Measurements from ENCODE around the gene SLC35G1. TPM values are rescaled to one million over a fixed set of nuclear protein-coding genes. Genes with fewer than 3 reads are reported as not detected.
A peak's percentile ranks its signal among the peaks of the same experiment; 100 is the strongest.

The SLC35G1 gene
- total and polyA plus RNA-seq, 4 donors: 15.2 to 26.3 (median 16.9) TPM

GRCh38 chr10:93856349-93857145 lies 37.2 kb upstream of the SLC35G1 start:
- Histone ChIP-seq H3K27me3 (ENCODE audit: control insufficient read depth, insufficient read depth, low read length) (no peaks in the 10 kb centered on the region), H3K9me3 (ENCODE audit: control insufficient read depth, insufficient read depth, low read length) (no peaks in the 10 kb centered on the region), H3K27ac (ENCODE audit: low read depth, low read length) (no peak overlapping the region), H3K4me1 (ENCODE audit: control insufficient read depth, insufficient read depth, low read length) (no peaks in the 10 kb centered on the region), H3K4me3 (ENCODE audit: low read depth, low read length) (no peak overlapping the region), H3K36me3 (ENCODE audit: control insufficient read depth, insufficient read depth, low read length) (no peaks in the 10 kb centered on the region)
- WGBS (ENCODE audit: insufficient coverage): 100% methylated on average over 4 of the region's 10 CpGs
- no peak for DNase-seq (ENCODE audit: low read depth in 4 of 6, low spot score in 6 of 6)

- Histone ChIP-seq H3K27me3 (ENCODE audit: control insufficient read depth, insufficient read depth, low read length) (no peaks in the 10 kb centered on the region), H3K36me3 (ENCODE audit: control insufficient read depth, insufficient read depth, low read length) (no peaks in the 10 kb centered on the region), H3K4me3 (ENCODE audit: low read depth, low read length) (no peak overlapping the region), H3K4me1 (ENCODE audit: control insufficient read depth, insufficient read depth, low read length) (no peaks in the 10 kb centered on the region), H3K9me3 (ENCODE audit: control insufficient read depth, insufficient read depth, low read length) (no peaks in the 10 kb centered on the region), H3K27ac (ENCODE audit: low read depth, low read length) (no peak overlapping the region)
- 55% methylated on average over 2 of the region's 3 CpGs for WGBS (ENCODE audit: insufficient coverage)
- peak in 2 of 6 donors; percentile 50 to 85 for DNase-seq (ENCODE audit: low read depth in 4 of 6, low spot score in 6 of 6)
These were observed 34.6 kb upstream of the SLC35G1 start for GRCh38 chr10:93859049-93859655.

GRCh38 chr10:93861825-93862224 lies 32.0 kb upstream of the SLC35G1 start:
- no peak overlapping the region for H3K4me3 ChIP-seq (ENCODE audit: low read depth, low read length)
- no peaks in the 10 kb centered on the region for H3K4me1 ChIP-seq (ENCODE audit: control insufficient read depth, insufficient read depth, low read length)
- no peaks in the 10 kb centered on the region for H3K9me3 ChIP-seq (ENCODE audit: control insufficient read depth, insufficient read depth, low read length)
- no peak for DNase-seq (ENCODE audit: low read depth in 4 of 6, low spot score in 6 of 6)
- 92% methylated on average over 2 of the region's 2 CpGs for WGBS (ENCODE audit: insufficient coverage)
- no peaks in the 10 kb centered on the region for H3K27me3 ChIP-seq (ENCODE audit: control insufficient read depth, insufficient read depth, low read length)
- H3K27ac ChIP-seq (ENCODE audit: low read depth, low read length): no peak overlapping the region
- H3K36me3 ChIP-seq (ENCODE audit: control insufficient read depth, insufficient read depth, low read length): no peaks in the 10 kb centered on the region

GRCh38 chr10:93865794-93866425 lies 27.9 kb upstream of the SLC35G1 start:
- Histone ChIP-seq H3K9me3 (ENCODE audit: control insufficient read depth, insufficient read depth, low read length) (no peaks in the 10 kb centered on the region), H3K27me3 (ENCODE audit: control insufficient read depth, insufficient read depth, low read length) (no peaks in the 10 kb centered on the region), H3K27ac (ENCODE audit: low read depth, low read length) (no peak overlapping the region), H3K4me1 (ENCODE audit: control insufficient read depth, insufficient read depth, low read length) (no peaks in the 10 kb centered on the region), H3K4me3 (ENCODE audit: low read depth, low read length) (no peak overlapping the region), H3K36me3 (ENCODE audit: control insufficient read depth, insufficient read depth, low read length) (no peaks in the 10 kb centered on the region)
- peak in 1 of 6 donors; percentile 45 for DNase-seq (ENCODE audit: low read depth in 4 of 6, low spot score in 6 of 6)
- WGBS (ENCODE audit: insufficient coverage): 86% methylated on average over 2 of the region's 6 CpGs

- H3K27me3 ChIP-seq (ENCODE audit: control insufficient read depth, insufficient read depth, low read length): no peaks in the 10 kb centered on the region
- H3K4me1 ChIP-seq (ENCODE audit: control insufficient read depth, insufficient read depth, low read length): no peaks in the 10 kb centered on the region
- 57% methylated on average over 1 of the region's 1 CpG for WGBS (ENCODE audit: insufficient coverage)
- no peak overlapping the region for H3K4me3 ChIP-seq (ENCODE audit: low read depth, low read length)
- H3K36me3 ChIP-seq (ENCODE audit: control insufficient read depth, insufficient read depth, low read length): no peaks in the 10 kb centered on the region
- no peak overlapping the region for H3K27ac ChIP-seq (ENCODE audit: low read depth, low read length)
- DNase-seq (ENCODE audit: low read depth in 4 of 6, low spot score in 6 of 6): no peak
- H3K9me3 ChIP-seq (ENCODE audit: control insufficient read depth, insufficient read depth, low read length): no peaks in the 10 kb centered on the region
These were observed 26.3 kb upstream of the SLC35G1 start for GRCh38 chr10:93867525-93867924.

GRCh38 chr10:93871671-93872204 lies 22.0 kb upstream of the SLC35G1 start:
- 70% methylated on average over 2 of the region's 2 CpGs for WGBS (ENCODE audit: insufficient coverage)
- DNase-seq (ENCODE audit: low read depth in 4 of 6, low spot score in 6 of 6): no peak
- Histone ChIP-seq H3K4me1 (ENCODE audit: control insufficient read depth, insufficient read depth, low read length) (no peaks in the 10 kb centered on the region), H3K27ac (ENCODE audit: low read depth, low read length) (no peak overlapping the region), H3K27me3 (ENCODE audit: control insufficient read depth, insufficient read depth, low read length) (no peaks in the 10 kb centered on the region), H3K9me3 (ENCODE audit: control insufficient read depth, insufficient read depth, low read length) (no peaks in the 10 kb centered on the region), H3K4me3 (ENCODE audit: low read depth, low read length) (no peak overlapping the region), H3K36me3 (ENCODE audit: control insufficient read depth, insufficient read depth, low read length) (no peaks in the 10 kb centered on the region)

- H3K27me3 ChIP-seq (ENCODE audit: control insufficient read depth, insufficient read depth, low read length): no peaks in the 10 kb centered on the region
- no peaks in the 10 kb centered on the region for H3K4me1 ChIP-seq (ENCODE audit: control insufficient read depth, insufficient read depth, low read length)
- WGBS (ENCODE audit: insufficient coverage): 40% methylated on average over 1 of the region's 2 CpGs
- H3K9me3 ChIP-seq (ENCODE audit: control insufficient read depth, insufficient read depth, low read length): no peaks in the 10 kb centered on the region
- H3K27ac ChIP-seq (ENCODE audit: low read depth, low read length): no peak overlapping the region
- no peaks in the 10 kb centered on the region for H3K36me3 ChIP-seq (ENCODE audit: control insufficient read depth, insufficient read depth, low read length)
- no peak overlapping the region for H3K4me3 ChIP-seq (ENCODE audit: low read depth, low read length)
- DNase-seq (ENCODE audit: low read depth in 4 of 6, low spot score in 6 of 6): peak in 2 of 6 donors; percentile 66 to 86
These were observed 21.2 kb upstream of the SLC35G1 start for GRCh38 chr10:93872375-93873158.

GRCh38 chr10:93873420-93874115 lies 20.2 kb upstream of the SLC35G1 start:
- WGBS (ENCODE audit: insufficient coverage): 62% methylated on average over 3 of the region's 6 CpGs
- Histone ChIP-seq H3K9me3 (ENCODE audit: control insufficient read depth, insufficient read depth, low read length) (no peaks in the 10 kb centered on the region), H3K36me3 (ENCODE audit: control insufficient read depth, insufficient read depth, low read length) (no peaks in the 10 kb centered on the region), H3K27ac (ENCODE audit: low read depth, low read length) (no peak overlapping the region), H3K27me3 (ENCODE audit: control insufficient read depth, insufficient read depth, low read length) (no peaks in the 10 kb centered on the region), H3K4me3 (ENCODE audit: low read depth, low read length) (no peak overlapping the region), H3K4me1 (ENCODE audit: control insufficient read depth, insufficient read depth, low read length) (no peaks in the 10 kb centered on the region)
- DNase-seq (ENCODE audit: low read depth in 4 of 6, low spot score in 6 of 6): peak in 1 of 6 donors; percentile 14

Measured in spinal cord (tissue), 10 donors.